Astrocyte (in vitro differentiated cells and primary cell): Measurements from ENCODE around the gene IVNS1ABP. TPM values are rescaled to one million over a fixed set of nuclear protein-coding genes. Genes with fewer than 3 reads are reported as not detected.
"Not testable (repeated sequence)": the region's sequence is repeated elsewhere in the genome, so short reads cannot be mapped to it uniquely, and the experiment has no call there.

Experiments
- DNase-seq: peaks from one replicate; pipeline ENCODE4 v3.0.0-alpha.2; 2010; ENCODE audit warnings: low read depth
- FAIRE-seq: peaks from 2 replicates; lab custom pipeline; 2011; peaks lifted over from hg19 to GRCh38; lab: Jason Lieb, UNC
- H2AFZ ChIP-seq: 2 replicates; pipeline ENCODE4 v1.6.0; 2012; ENCODE audit warnings: low read depth, low read length, inconsistent platforms
- H3K27ac ChIP-seq: 2 replicates; pipeline ENCODE4 v1.5.1; 2011; ENCODE audit warnings: low read depth, low read length, inconsistent platforms
- H3K27me3 ChIP-seq: 2 replicates; pipeline ENCODE4 v1.6.0; 2011; ENCODE audit warnings: low read length, inconsistent platforms; ENCODE audit not compliant: insufficient read depth
- H3K36me3 ChIP-seq: 2 replicates; pipeline ENCODE4 v1.5.1; 2011; ENCODE audit warnings: low read length, inconsistent platforms; ENCODE audit not compliant: insufficient read depth
- H3K4me1 ChIP-seq: 2 replicates; pipeline ENCODE4 v1.5.1; 2011; ENCODE audit warnings: low read length, inconsistent platforms; ENCODE audit not compliant: insufficient read depth
- H3K4me2 ChIP-seq: 2 replicates; pipeline ENCODE4 v1.6.0; 2012; ENCODE audit warnings: low read length, inconsistent platforms
- H3K4me3 ChIP-seq: 2 replicates; pipeline ENCODE4 v1.5.1; 2011; ENCODE audit warnings: low read depth, mild to moderate bottlenecking, low read length, inconsistent platforms; ENCODE audit not compliant: insufficient read depth
- H3K79me2 ChIP-seq: 2 replicates; pipeline ENCODE4 v1.6.0; 2012; ENCODE audit warnings: mild to moderate bottlenecking, low read length, inconsistent platforms; ENCODE audit not compliant: insufficient read depth
- H3K9ac ChIP-seq: 2 replicates; pipeline ENCODE4 v1.6.0; 2012; ENCODE audit warnings: mild to moderate bottlenecking, low read length, inconsistent platforms
- H3K9me3 ChIP-seq: 2 replicates; pipeline ENCODE4 v1.5.1; 2012; ENCODE audit warnings: low read depth, mild to moderate bottlenecking, low read length, inconsistent platforms; ENCODE audit not compliant: insufficient read depth
- H4K20me1 ChIP-seq: 2 replicates; pipeline ENCODE4 v1.6.0; 2012; ENCODE audit warnings: low read length, inconsistent platforms; ENCODE audit not compliant: insufficient read depth
- H3K27ac Mint-ChIP-seq: one replicate; pipeline ENCODE4 v1.8.0; 2021; ENCODE audit warnings: mild to moderate bottlenecking, mixed read lengths; ENCODE audit not compliant: unreplicated experiment
- H3K27me3 Mint-ChIP-seq: one replicate; pipeline ENCODE4 v1.8.0; 2021; ENCODE audit warnings: low read depth, mixed read lengths; ENCODE audit not compliant: unreplicated experiment
- H3K36me3 Mint-ChIP-seq: one replicate; pipeline ENCODE4 v1.8.0; 2021; ENCODE audit warnings: low read depth, mixed read lengths; ENCODE audit not compliant: unreplicated experiment
- H3K4me1 Mint-ChIP-seq: one replicate; pipeline ENCODE4 v1.8.0; 2021; ENCODE audit warnings: low read depth, mixed read lengths; ENCODE audit not compliant: unreplicated experiment
- H3K4me3 Mint-ChIP-seq: one replicate; pipeline ENCODE4 v1.8.0; 2021; ENCODE audit warnings: mild to moderate bottlenecking, moderate library complexity, mixed read lengths; ENCODE audit not compliant: unreplicated experiment
- H3K9me3 Mint-ChIP-seq: one replicate; pipeline ENCODE4 v1.8.0; 2021; ENCODE audit warnings: mild to moderate bottlenecking, mixed read lengths; ENCODE audit not compliant: unreplicated experiment
- CTCF ChIP-seq: IDR thresholded peaks from 2 replicates; pipeline ENCODE4 v1.5.1; 2011; ENCODE audit warnings: low read depth, mild to moderate bottlenecking, inconsistent platforms, low read length, moderate library complexity; ENCODE audit not compliant: insufficient read depth
- EZH2 ChIP-seq: IDR thresholded peaks from 2 replicates; pipeline ENCODE4 v1.6.1; 2012; ENCODE audit warnings: mild to moderate bottlenecking, low read length, inconsistent platforms; ENCODE audit not compliant: insufficient read depth
- total RNA-seq: library from RNA; stranded (reverse); gene quantifications from 2 replicates; pipeline ENCODE4 v1.2.1, GENCODE V29; 2021

The IVNS1ABP gene
- total RNA-seq, 1 donor from 2014 or later, result 107 TPM

GRCh38 chr1:185322636-185323035, 5.6 kb upstream of the IVNS1ABP start:
- Mint-ChIP-seq H3K27me3 (no peaks in the 10 kb centered on the region), H3K9me3 (peaks cover 7% of the 10 kb centered on the region), H3K4me3 (no peak overlapping the region), H3K36me3 (peaks cover 5% of the 10 kb centered on the region), H3K4me1 (peaks cover 6% of the 10 kb centered on the region), H3K27ac (no peak overlapping the region)
- DNase-seq, result no peak
- no peak for FAIRE-seq
- Histone ChIP-seq H3K27me3 (no peaks in the 10 kb centered on the region), H3K4me1 (peaks cover 7% of the 10 kb centered on the region), H3K79me2 (no peaks in the 10 kb centered on the region), H3K9me3 (no peaks in the 10 kb centered on the region), H2AFZ (no peak overlapping the region), H3K4me2 (no peak overlapping the region), H3K9ac (no peak overlapping the region), H3K27ac (no peak overlapping the region), H3K36me3 (no peaks in the 10 kb centered on the region), H3K4me3 (no peak overlapping the region), H4K20me1 (no peaks in the 10 kb centered on the region)
- TF ChIP-seq CTCF (no peak), EZH2 (no peak)

GRCh38 chr1:185321653-185322221, 4.7 kb upstream of the IVNS1ABP start:
- H3K79me2 ChIP-seq, H3K9me3 ChIP-seq, H3K27ac ChIP-seq, H3K27ac Mint-ChIP-seq, H2AFZ ChIP-seq, H3K27me3 ChIP-seq, H3K4me2 ChIP-seq, H3K36me3 ChIP-seq, FAIRE-seq, H4K20me1 ChIP-seq, H3K9ac ChIP-seq, H3K9me3 Mint-ChIP-seq, H3K36me3 Mint-ChIP-seq, H3K4me3 Mint-ChIP-seq, H3K4me1 Mint-ChIP-seq, H3K4me3 ChIP-seq, H3K27me3 Mint-ChIP-seq, DNase-seq: not testable (repeated sequence)
- peaks cover 10% of the 10 kb centered on the region for H3K4me1 ChIP-seq

DNA sequence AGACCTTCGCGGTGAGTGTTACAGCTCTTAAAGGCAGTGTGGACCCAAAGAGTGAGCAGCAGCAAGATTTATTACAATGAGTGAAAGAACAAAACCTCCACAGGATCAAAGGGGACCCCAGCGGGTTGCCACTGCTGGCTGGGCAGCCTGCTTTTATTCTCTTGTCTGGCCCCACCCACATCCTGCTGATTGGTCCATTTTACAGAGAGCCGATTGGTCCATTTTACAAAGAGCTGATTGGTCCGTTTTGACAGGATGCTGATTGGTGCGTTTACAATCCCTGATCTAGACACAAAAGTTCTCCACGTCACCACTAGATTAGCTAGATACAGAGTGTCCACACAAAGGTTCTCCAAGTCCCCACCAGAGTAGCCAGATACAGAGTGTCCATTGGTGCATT, 4.1 kb upstream of the IVNS1ABP start:
- not testable (repeated sequence) for H3K4me3 Mint-ChIP-seq, H3K36me3 ChIP-seq, FAIRE-seq, H3K4me1 Mint-ChIP-seq, DNase-seq, H3K27me3 ChIP-seq, H3K4me3 ChIP-seq, H3K27ac Mint-ChIP-seq, H3K79me2 ChIP-seq, H3K9me3 Mint-ChIP-seq, H2AFZ ChIP-seq, H3K9ac ChIP-seq, H4K20me1 ChIP-seq, H3K9me3 ChIP-seq, H3K36me3 Mint-ChIP-seq, H3K4me2 ChIP-seq, H3K27ac ChIP-seq, H3K27me3 Mint-ChIP-seq
- peaks cover 10% of the 10 kb centered on the region for H3K4me1 ChIP-seq
